ENCODE data around the gene PRSS2. TPM values are rescaled to one million over a fixed set of nuclear protein-coding genes. Genes with fewer than 3 reads are reported as not detected.
A peak's percentile ranks its signal among the peaks of the same experiment; 100 is the strongest.

Gene PRSS2
- total RNA-seq, 1 donor from 2014 or later, result not detected

DNA sequence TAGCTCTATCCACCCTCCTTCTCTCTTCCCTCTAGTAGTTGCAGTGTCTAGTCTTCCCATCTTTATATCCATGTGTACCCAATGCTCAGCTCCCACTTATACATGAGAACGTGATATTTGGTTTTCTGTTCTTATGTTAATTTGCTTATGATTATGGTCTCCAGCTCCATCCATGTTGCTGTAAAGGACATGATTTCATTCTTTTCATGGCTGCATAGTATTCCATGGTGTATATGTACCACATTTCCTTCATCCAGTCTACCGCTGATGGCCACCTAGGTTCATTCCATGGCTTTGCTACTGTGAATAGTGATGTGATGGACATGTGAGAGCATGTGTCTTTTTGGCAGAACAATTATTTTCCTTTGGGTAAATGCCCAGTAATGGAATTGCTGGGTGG is 6.5 kb downstream of the PRSS2 start:
- Mint-ChIP-seq H3K9me3 (peaks cover 3% of the 10 kb centered on the region), H3K4me3 (no peak overlapping the region)

DNA sequence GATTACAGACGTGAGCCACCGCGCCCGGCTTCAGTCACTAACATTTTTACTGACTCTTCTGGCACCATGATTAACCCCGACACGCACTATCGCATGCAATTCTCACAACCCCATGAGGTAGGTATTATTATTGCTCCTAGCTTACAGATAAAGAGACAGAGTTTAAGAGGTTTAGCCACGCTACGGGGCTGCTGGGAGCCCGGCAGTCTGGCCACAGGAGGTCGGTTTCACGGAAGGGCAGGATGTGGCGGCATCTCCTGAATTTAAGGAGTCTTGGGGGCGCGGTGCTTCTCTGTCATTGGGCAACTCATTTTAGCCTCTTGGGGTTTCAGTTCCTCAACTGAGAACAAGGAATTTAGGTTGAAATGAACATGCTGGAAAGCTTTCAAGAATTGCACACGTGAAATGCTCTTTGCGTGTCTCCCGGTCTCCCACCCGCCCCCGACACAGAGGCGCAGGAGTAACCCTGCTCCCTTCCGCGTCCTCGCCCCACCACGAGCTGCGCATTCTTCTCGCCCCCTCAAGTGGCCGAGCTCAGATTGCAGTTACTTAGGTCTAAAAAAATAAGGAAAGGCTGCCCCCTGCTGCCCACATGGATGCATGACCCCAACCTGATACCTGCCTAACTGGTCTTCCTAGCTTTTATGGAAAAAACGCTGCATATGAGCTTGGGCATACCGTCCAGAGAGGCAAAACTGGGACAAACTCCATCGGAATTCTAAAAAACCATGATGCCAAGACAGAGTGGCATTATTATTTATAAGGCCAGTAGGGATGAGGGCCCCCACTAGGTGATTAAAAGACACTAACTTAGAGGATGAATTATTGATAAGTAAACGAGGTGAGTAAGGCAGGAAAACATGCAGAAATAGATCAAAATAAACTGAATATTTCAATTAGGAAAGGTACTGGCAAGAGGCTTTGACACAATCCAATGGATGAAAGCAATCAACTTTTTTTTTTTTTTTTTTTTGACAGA is 12.4 kb downstream of the PRSS2 start:
- peak; percentile 71 to 91 for DNase-seq (ENCODE audit: low spot score in 2 of 2, unreplicated experiment in 2 of 2)
- H3K36me3 Mint-ChIP-seq, result no peaks in the 10 kb centered on the region
- H3K9me3 Mint-ChIP-seq, result no peaks in the 10 kb centered on the region
- H3K4me1 Mint-ChIP-seq, result peaks cover 4% of the 10 kb centered on the region
- H3K27ac Mint-ChIP-seq, result no peak overlapping the region
- peaks cover 31% of the 10 kb centered on the region for H3K27me3 Mint-ChIP-seq (ENCODE audit: low read depth)
- TF ChIP-seq, protein P1, sequence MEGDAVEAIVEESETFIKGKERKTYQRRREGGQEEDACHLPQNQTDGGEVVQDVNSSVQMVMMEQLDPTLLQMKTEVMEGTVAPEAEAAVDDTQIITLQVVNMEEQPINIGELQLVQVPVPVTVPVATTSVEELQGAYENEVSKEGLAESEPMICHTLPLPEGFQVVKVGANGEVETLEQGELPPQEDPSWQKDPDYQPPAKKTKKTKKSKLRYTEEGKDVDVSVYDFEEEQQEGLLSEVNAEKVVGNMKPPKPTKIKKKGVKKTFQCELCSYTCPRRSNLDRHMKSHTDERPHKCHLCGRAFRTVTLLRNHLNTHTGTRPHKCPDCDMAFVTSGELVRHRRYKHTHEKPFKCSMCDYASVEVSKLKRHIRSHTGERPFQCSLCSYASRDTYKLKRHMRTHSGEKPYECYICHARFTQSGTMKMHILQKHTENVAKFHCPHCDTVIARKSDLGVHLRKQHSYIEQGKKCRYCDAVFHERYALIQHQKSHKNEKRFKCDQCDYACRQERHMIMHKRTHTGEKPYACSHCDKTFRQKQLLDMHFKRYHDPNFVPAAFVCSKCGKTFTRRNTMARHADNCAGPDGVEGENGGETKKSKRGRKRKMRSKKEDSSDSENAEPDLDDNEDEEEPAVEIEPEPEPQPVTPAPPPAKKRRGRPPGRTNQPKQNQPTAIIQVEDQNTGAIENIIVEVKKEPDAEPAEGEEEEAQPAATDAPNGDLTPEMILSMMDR (IDR thresholded peaks at IDR 0.05; ENCODE audit: unreplicated experiment), result peak; percentile 95
- peak overlapping the region; percentile 51 for H3K4me3 Mint-ChIP-seq

More for the DNA sequence above, 6.5 kb downstream of the PRSS2 start:
- no peak for DNase-seq (ENCODE audit: low spot score in 2 of 2, unreplicated experiment in 2 of 2)
- TF ChIP-seq, protein P1 (IDR thresholded peaks at IDR 0.05; ENCODE audit: unreplicated experiment), result no peak
- H3K27ac Mint-ChIP-seq, result no peak overlapping the region
- H3K27me3 Mint-ChIP-seq (ENCODE audit: low read depth), result peaks cover 50% of the 10 kb centered on the region
- H3K36me3 Mint-ChIP-seq, result no peaks in the 10 kb centered on the region
- no peaks in the 10 kb centered on the region for H3K4me1 Mint-ChIP-seq

- DNase-seq (ENCODE audit: low spot score in 2 of 2, unreplicated experiment in 2 of 2), result no peak
- Mint-ChIP-seq H3K27me3 (ENCODE audit: low read depth) (peaks cover 32% of the 10 kb centered on the region), H3K9me3 (no peaks in the 10 kb centered on the region), H3K4me1 (peaks cover 4% of the 10 kb centered on the region), H3K36me3 (no peaks in the 10 kb centered on the region), H3K4me3 (no peak overlapping the region), H3K27ac (no peak overlapping the region)
- TF ChIP-seq, protein P1 (IDR thresholded peaks at IDR 0.05; ENCODE audit: unreplicated experiment), result no peak
These were observed 13.3 kb downstream of the PRSS2 start for GRCh38 chr7:142784096-142784495.

DNA sequence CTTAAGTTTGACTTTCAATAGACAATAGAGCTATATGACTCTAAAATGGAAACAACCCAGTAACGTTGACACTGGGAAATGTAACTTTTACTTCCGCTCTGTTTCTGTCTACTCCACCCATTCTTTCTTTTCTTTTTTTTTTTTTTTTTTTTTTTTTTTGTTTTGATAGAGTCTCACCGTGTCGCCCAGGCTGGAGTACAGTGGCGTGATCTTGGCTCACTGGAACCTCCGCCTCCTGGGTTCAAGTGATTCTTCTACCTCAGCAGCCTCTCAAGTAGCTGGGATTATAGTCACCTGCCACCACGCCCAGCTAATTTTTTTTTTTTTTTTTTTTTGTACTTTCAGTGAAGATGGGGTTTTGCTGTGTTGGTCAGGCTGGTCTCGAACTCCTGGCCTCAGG is 13.9 kb downstream of the PRSS2 start:
- Mint-ChIP-seq H3K4me1 (peaks cover 4% of the 10 kb centered on the region), H3K27ac (no peak overlapping the region), H3K27me3 (ENCODE audit: low read depth) (peaks cover 34% of the 10 kb centered on the region), H3K36me3 (no peaks in the 10 kb centered on the region), H3K4me3 (no peak overlapping the region), H3K9me3 (no peaks in the 10 kb centered on the region)
- TF ChIP-seq, protein P1 (IDR thresholded peaks at IDR 0.05; ENCODE audit: unreplicated experiment), result no peak
- no peak for DNase-seq (ENCODE audit: low spot score in 2 of 2, unreplicated experiment in 2 of 2)

DNA sequence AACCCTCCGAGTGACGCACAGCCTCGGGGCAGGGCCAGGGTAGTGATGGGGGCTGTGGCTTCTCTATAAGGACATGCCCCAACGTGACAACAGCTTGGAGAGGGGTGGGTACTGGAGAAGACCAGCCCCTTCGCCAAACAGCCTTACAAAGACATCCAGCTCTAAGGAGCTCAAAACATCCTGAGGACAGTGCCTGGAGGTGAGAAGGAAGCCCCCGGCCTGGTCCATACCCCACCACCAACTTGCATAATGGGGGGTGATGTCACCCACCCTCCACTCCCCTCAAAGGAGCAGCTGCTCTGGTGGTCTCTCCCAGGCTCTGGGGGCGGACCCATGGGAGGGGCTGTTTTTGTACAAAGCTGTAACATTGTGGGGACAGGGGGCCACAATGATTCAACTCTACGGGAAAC is 15.1 kb downstream of the PRSS2 start:
- Mint-ChIP-seq H3K9me3 (no peaks in the 10 kb centered on the region), H3K27ac (no peak overlapping the region), H3K36me3 (no peaks in the 10 kb centered on the region), H3K4me3 (no peak overlapping the region), H3K4me1 (peaks cover 4% of the 10 kb centered on the region), H3K27me3 (ENCODE audit: low read depth) (peaks cover 25% of the 10 kb centered on the region)
- TF ChIP-seq, protein P1 (IDR thresholded peaks at IDR 0.05; ENCODE audit: unreplicated experiment), result no peak
- no peak for DNase-seq (ENCODE audit: low spot score in 2 of 2, unreplicated experiment in 2 of 2)

All from mesothelial cell of epicardium (in vitro differentiated cells).